ENCODE data around the gene NCAPD3. TPM values are rescaled to one million over a fixed set of nuclear protein-coding genes. Genes with fewer than 3 reads are reported as not detected.

The NCAPD3 gene
- total RNA-seq, 1 experiment from 2014 or later, result 52.2 TPM

DNA sequence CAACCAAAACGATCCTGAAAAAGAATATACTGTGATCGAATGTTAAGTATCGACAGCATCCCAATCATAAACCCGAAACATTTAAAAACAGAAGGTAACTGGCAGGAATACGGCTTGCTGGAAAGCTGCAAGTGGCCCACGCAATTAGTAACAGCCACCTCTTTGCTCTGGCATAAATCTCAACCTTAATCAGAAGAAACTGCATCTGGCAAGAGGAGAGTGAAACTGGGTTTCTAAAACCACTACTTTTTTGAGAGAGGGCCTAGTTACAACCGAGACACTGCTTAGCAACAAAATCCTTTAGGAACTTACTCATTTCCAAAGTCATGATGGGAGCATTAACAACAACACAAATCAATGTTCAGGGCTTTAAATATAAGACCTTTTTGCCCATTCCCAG lies 7.9 kb downstream of the NCAPD3 start:
- no peaks in the 10 kb centered on the region for H3K23me2 ChIP-seq (ENCODE audit: insufficient read length, low read depth, low read length, poor library complexity, severe bottlenecking)
- Mint-ChIP-seq H3K36me3 (ENCODE audit: insufficient read depth in 1 of 3, low read depth in 3 of 3) (peaks cover 11 to 70% (median 46%) of the 10 kb centered on the region in 3 experiments; a peak in 6 of 7 replicates), H3K27me3 (ENCODE audit: low read depth) (no peaks in the 10 kb centered on the region), H3K9me3 (no peaks in the 10 kb centered on the region), H3K27ac (no peak overlapping the region), H3K4me1 (no peaks in the 10 kb centered on the region), H3K4me3 (no peak overlapping the region)
- H3K4ac ChIP-seq (ENCODE audit: low read depth, low read length), result no peak overlapping the region
- no peak overlapping the region for H2AK5ac ChIP-seq (ENCODE audit: insufficient read length, low read length)
- H3K9ac ChIP-seq (ENCODE audit: extremely low read depth, insufficient read length, low read length), result no peak overlapping the region
- H3K9me3 ChIP-seq (ENCODE audit: control insufficient read depth, low read depth, low read length), result no peaks in the 10 kb centered on the region
- H3K79me1 ChIP-seq (ENCODE audit: insufficient read depth, low read depth, low read length, poor library complexity, severe bottlenecking), result peaks cover 8% of the 10 kb centered on the region
- H2BK20ac ChIP-seq (ENCODE audit: low read depth, low read length, poor library complexity, severe bottlenecking), result no peak overlapping the region
- H3K27me3 ChIP-seq (ENCODE audit: insufficient read depth, low read length), result no peaks in the 10 kb centered on the region
- H4K5ac ChIP-seq (ENCODE audit: insufficient read length, low read depth, low read length), result no peak overlapping the region
- TF ChIP-seq, protein P1, sequence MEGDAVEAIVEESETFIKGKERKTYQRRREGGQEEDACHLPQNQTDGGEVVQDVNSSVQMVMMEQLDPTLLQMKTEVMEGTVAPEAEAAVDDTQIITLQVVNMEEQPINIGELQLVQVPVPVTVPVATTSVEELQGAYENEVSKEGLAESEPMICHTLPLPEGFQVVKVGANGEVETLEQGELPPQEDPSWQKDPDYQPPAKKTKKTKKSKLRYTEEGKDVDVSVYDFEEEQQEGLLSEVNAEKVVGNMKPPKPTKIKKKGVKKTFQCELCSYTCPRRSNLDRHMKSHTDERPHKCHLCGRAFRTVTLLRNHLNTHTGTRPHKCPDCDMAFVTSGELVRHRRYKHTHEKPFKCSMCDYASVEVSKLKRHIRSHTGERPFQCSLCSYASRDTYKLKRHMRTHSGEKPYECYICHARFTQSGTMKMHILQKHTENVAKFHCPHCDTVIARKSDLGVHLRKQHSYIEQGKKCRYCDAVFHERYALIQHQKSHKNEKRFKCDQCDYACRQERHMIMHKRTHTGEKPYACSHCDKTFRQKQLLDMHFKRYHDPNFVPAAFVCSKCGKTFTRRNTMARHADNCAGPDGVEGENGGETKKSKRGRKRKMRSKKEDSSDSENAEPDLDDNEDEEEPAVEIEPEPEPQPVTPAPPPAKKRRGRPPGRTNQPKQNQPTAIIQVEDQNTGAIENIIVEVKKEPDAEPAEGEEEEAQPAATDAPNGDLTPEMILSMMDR (conservative IDR thresholded peaks at IDR 0.05), result no peak
- no peak overlapping the region for H3K18ac ChIP-seq (ENCODE audit: insufficient read length, low read depth, low read length)
- no peaks in the 10 kb centered on the region for H4K20me1 ChIP-seq (ENCODE audit: control insufficient read depth, insufficient read depth, insufficient read length)
- H2BK12ac ChIP-seq (ENCODE audit: insufficient read length, low read depth, low read length), result no peak overlapping the region
- DNase-seq, result no peak
- H3K14ac ChIP-seq (ENCODE audit: insufficient read depth, low read length), result no peak overlapping the region
- no peak overlapping the region for H4K8ac ChIP-seq (replicated peaks; ENCODE audit: insufficient read length, low read depth, low read length)
- no peak overlapping the region for H3K27ac ChIP-seq (ENCODE audit: insufficient read length, low read depth, low read length)
- no peak overlapping the region for H3K56ac ChIP-seq (ENCODE audit: insufficient read length, low read depth, low read length)
- peaks cover 5% of the 10 kb centered on the region; the same call in 1 of the 2 replicates for H3K79me2 ChIP-seq (ENCODE audit: insufficient read depth, low read length)
- H3K4me2 ChIP-seq (ENCODE audit: insufficient read depth, insufficient read length, low read length), result no peak overlapping the region
- no peak overlapping the region for H2AFZ ChIP-seq (ENCODE audit: low read length)
- H3K4me1 ChIP-seq (ENCODE audit: insufficient read depth, low read length), result no peaks in the 10 kb centered on the region
- no peak overlapping the region for H3T11ph ChIP-seq (ENCODE audit: low read length)
- no peak overlapping the region for H2BK120ac ChIP-seq (ENCODE audit: low read depth, low read length, poor library complexity, severe bottlenecking)
- no peak overlapping the region for H3K23ac ChIP-seq (ENCODE audit: insufficient read length, low read depth, low read length)
- H2BK5ac ChIP-seq (ENCODE audit: insufficient read length, low read length), result no peak overlapping the region
- H2BK15ac ChIP-seq (ENCODE audit: low read depth, low read length), result no peak overlapping the region
- H4K91ac ChIP-seq (ENCODE audit: insufficient read length, low read depth, low read length), result no peak overlapping the region
- no CpG with 5 or more reads among the region's 7 CpGs for WGBS (ENCODE audit: extremely low coverage, insufficient read length, low lambda C conversion rate)
